Fibroblast of lung (primary cell): ENCODE measurements around the gene DOK3. TPM values are rescaled to one million over a fixed set of nuclear protein-coding genes. Genes with fewer than 3 reads are reported as not detected.

Experiments
- DNase-seq, 2 donors: peaks; one replicate each; pipeline versions ENCODE4 v3.0.0 to v3.0.0-alpha.2; 2010; ENCODE audit warnings: low read depth in 2 of 2
- H2AFZ ChIP-seq: 2 replicates; pipeline ENCODE4 v1.5.1; 2012; ENCODE audit warnings: low read length, control low read depth, inconsistent platforms
- H3K27ac ChIP-seq: 2 replicates; pipeline ENCODE4 v1.5.1; 2011; ENCODE audit warnings: low read length, control low read depth; ENCODE audit not compliant: insufficient read depth
- H3K27me3 ChIP-seq: 2 replicates; pipeline ENCODE4 v1.5.1; 2011; ENCODE audit warnings: mild to moderate bottlenecking, low read length; ENCODE audit not compliant: control insufficient read depth, insufficient read depth
- H3K36me3 ChIP-seq: 2 replicates; pipeline ENCODE4 v1.5.1; 2011; ENCODE audit warnings: low read length; ENCODE audit not compliant: control insufficient read depth, insufficient read depth
- H3K4me1 ChIP-seq: 2 replicates; pipeline ENCODE4 v1.5.1; 2011; ENCODE audit warnings: low read length; ENCODE audit not compliant: control insufficient read depth, insufficient read depth; ENCODE audit errors: extremely low read depth
- H3K4me2 ChIP-seq: 2 replicates; pipeline ENCODE4 v1.5.1; 2011; ENCODE audit warnings: low read length, control low read depth; ENCODE audit not compliant: insufficient read depth; ENCODE audit errors: extremely low read depth
- H3K4me3 ChIP-seq, 4 experiments: fragments of 200-600 bp in 1 of 4; sonication (generic) in 1 of 4; replicated peaks in 1 of 4; 2 replicates each; pipeline ENCODE4 v1.5.1; 2011 to 2016; ENCODE audit warnings: low read length in 4 of 4, low read depth in 3 of 4, mild to moderate bottlenecking in 3 of 4, control low read depth in 2 of 4, inconsistent platforms in 1 of 4, mixed read lengths in 1 of 4; ENCODE audit not compliant: insufficient read depth in 1 of 4; ENCODE audit errors: control extremely low read depth in 1 of 4
- H3K79me2 ChIP-seq: 2 replicates; pipeline ENCODE4 v1.5.1; 2012; ENCODE audit warnings: mild to moderate bottlenecking, low read length, inconsistent platforms; ENCODE audit not compliant: control insufficient read depth, insufficient read depth
- H3K9ac ChIP-seq: 2 replicates; pipeline ENCODE4 v1.5.1; 2011; ENCODE audit warnings: mild to moderate bottlenecking, low read length, control low read depth; ENCODE audit not compliant: insufficient read depth
- H3K9me3 ChIP-seq: 2 replicates; pipeline ENCODE4 v1.5.1; 2012; ENCODE audit warnings: low read depth, low read length; ENCODE audit not compliant: control insufficient read depth, insufficient read depth
- H4K20me1 ChIP-seq: 2 replicates; pipeline ENCODE4 v1.5.1; 2011; ENCODE audit warnings: low read length; ENCODE audit not compliant: control insufficient read depth, insufficient read depth; ENCODE audit errors: extremely low read depth
- EZH2 ChIP-seq: IDR thresholded peaks from 2 replicates; pipeline ENCODE4 v1.5.1; 2012; ENCODE audit warnings: low read length, control low read depth, mild to moderate bottlenecking; ENCODE audit errors: missing control alignments
- polyA plus RNA-seq, 2 donors: library from polyadenylated mRNA; depleted of rRNA in 1 of 2; stranded (reverse) in 1 of 2; unstranded in 1 of 2; fragments of >200 nt; gene quantifications; 2 replicates each; pipeline ENCODE4 v1.2.1, GENCODE V29; 2011 to 2012; ENCODE audit warnings: missing spikeins in 1 of 2
- total RNA-seq: library from RNA; depleted of rRNA; stranded (reverse); fragments of >200 nt; gene quantifications from 2 replicates; pipeline ENCODE4 v1.2.1, GENCODE V29; 2014
- TF ChIP-seq, protein P1 (sequence below), 2 donors: IDR thresholded peaks in 1 of 2; conservative IDR thresholded peaks in 1 of 2; 1 replicate in 1 of 2; 2 replicates in 1 of 2; pipeline ENCODE4 v1.5.1; 2011 to 2012; ENCODE audit warnings: low read length in 2 of 2, control low read depth in 1 of 2, inconsistent platforms in 1 of 2, low read depth in 1 of 2, mild to moderate bottlenecking in 1 of 2

DOK3 gene
- total and polyA plus RNA-seq, 2 donors (not counting 1 experiment from before 2014, with no cell fraction given): 0.99 to 1.5 TPM

DNA sequence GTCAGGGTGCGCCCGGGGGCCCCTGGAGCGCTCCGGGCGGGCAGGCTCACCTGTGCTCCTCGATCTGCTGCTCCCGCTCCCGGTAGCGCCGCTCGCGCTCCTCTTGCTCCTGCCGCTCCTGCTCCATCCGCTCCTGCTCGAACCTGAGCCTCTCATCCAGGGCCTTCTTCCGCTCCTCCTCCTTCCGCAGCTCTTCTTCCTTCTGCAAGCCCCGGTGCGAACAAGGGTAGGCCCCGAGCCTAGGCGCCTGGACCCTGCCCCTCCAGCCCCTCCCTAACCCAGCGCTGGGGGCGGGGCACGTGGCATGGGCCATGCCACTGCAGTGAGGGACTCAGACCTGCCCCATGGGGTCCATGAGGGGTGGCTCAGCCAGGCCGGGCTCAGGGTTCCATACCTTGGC is 42.8 kb downstream of the DOK3 start:
- peaks cover 38% of the 10 kb centered on the region for H3K36me3 ChIP-seq
- no peaks in the 10 kb centered on the region for H3K9me3 ChIP-seq
- peaks cover 34% of the 10 kb centered on the region for H3K79me2 ChIP-seq
- TF ChIP-seq, protein P1, sequence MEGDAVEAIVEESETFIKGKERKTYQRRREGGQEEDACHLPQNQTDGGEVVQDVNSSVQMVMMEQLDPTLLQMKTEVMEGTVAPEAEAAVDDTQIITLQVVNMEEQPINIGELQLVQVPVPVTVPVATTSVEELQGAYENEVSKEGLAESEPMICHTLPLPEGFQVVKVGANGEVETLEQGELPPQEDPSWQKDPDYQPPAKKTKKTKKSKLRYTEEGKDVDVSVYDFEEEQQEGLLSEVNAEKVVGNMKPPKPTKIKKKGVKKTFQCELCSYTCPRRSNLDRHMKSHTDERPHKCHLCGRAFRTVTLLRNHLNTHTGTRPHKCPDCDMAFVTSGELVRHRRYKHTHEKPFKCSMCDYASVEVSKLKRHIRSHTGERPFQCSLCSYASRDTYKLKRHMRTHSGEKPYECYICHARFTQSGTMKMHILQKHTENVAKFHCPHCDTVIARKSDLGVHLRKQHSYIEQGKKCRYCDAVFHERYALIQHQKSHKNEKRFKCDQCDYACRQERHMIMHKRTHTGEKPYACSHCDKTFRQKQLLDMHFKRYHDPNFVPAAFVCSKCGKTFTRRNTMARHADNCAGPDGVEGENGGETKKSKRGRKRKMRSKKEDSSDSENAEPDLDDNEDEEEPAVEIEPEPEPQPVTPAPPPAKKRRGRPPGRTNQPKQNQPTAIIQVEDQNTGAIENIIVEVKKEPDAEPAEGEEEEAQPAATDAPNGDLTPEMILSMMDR (conservative IDR thresholded peaks at IDR 0.05 in 1 of 2, IDR thresholded peaks at IDR 0.05 in 1 of 2; ENCODE audit: low read depth in 1 of 2, low read length in 2 of 2): no peak
- no peak for TF ChIP-seq EZH2
- no peak overlapping the region for H2AFZ ChIP-seq
- no peaks in the 10 kb centered on the region for H4K20me1 ChIP-seq
- DNase-seq: no peak
- H3K27me3 ChIP-seq: no peaks in the 10 kb centered on the region
- H3K4me3 ChIP-seq: no peak overlapping the region
- H3K4me2 ChIP-seq: no peak overlapping the region
- no peak overlapping the region for H3K9ac ChIP-seq
- no peak overlapping the region for H3K27ac ChIP-seq
- H3K4me1 ChIP-seq: peaks cover 28% of the 10 kb centered on the region

DNA sequence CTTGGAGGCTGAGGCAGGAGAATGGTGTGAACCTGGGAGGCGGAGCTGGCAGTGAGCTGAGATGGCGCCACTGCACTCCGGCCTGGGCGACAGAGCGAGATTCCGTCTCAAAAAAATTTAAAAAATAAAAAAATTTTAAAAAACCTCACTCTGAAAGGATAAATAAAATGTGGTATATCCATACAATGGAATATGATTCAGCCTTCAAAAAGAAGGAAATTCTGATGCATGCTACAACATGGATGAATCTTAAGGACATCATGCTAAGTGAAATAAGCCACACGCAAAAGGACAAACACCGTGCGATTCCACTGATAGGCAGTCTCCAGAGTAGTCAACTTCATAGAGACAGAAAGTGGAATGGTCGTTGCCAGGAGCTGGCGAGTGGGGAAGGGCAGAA is 44.6 kb downstream of the DOK3 start:
- peaks cover 11% of the 10 kb centered on the region for H3K4me1 ChIP-seq
- no peaks in the 10 kb centered on the region for H3K27me3 ChIP-seq
- TF ChIP-seq, protein P1 (conservative IDR thresholded peaks at IDR 0.05 in 1 of 2, IDR thresholded peaks at IDR 0.05 in 1 of 2; ENCODE audit: low read depth in 1 of 2, low read length in 2 of 2): no peak
- TF ChIP-seq EZH2: no peak
- H3K36me3 ChIP-seq: peaks cover 36% of the 10 kb centered on the region
- H3K79me2 ChIP-seq: peaks cover 15% of the 10 kb centered on the region
- no peak overlapping the region for H3K27ac ChIP-seq
- no peak overlapping the region for H3K4me3 ChIP-seq
- H4K20me1 ChIP-seq: no peaks in the 10 kb centered on the region
- no peak overlapping the region for H2AFZ ChIP-seq
- H3K9me3 ChIP-seq: no peaks in the 10 kb centered on the region
- DNase-seq: no peak
- no peak overlapping the region for H3K4me2 ChIP-seq
- H3K9ac ChIP-seq: no peak overlapping the region

DNA sequence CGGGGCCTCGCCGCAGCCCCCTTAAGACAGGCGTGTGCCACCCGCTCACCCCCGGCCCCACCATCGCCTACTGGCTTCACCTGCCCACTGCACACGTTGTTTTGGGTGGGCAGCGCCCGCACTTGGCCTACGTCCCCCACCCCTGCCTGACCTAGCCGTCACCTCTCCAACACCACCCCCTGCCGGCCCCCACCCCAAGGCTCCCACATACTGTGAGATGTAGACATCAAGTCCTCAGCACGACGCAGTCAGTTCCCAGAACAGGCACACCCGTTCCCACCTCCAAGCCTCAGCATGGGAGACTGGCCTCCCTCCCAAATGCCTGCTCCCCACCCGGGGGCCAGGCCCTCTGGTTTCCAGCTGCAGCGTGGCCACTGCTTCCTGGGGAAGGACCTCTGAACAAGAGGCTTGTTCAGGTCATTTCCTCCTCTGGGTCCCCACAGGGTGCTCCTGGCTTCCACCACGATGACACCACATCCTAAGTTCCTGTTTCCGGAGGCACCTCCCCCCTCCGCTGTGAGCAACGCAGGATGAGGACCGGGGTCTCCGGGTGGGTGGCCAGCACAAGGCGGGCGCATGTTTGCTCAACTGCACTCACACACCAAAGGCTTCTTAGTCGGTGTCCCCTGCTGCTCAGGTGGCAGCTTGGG is 47.5 kb downstream of the DOK3 start:
- Histone ChIP-seq H3K27me3 (no peaks in the 10 kb centered on the region), H3K27ac (no peak overlapping the region), H3K9me3 (no peaks in the 10 kb centered on the region), H2AFZ (no peak overlapping the region), H3K9ac (no peak overlapping the region), H4K20me1 (no peaks in the 10 kb centered on the region), H3K4me2 (no peak overlapping the region), H3K4me1 (peaks cover 2% of the 10 kb centered on the region), H3K4me3 (no peak overlapping the region), H3K79me2 (no peaks in the 10 kb centered on the region), H3K36me3 (peaks cover 43% of the 10 kb centered on the region)
- no peak for DNase-seq
- TF ChIP-seq, protein P1 (conservative IDR thresholded peaks at IDR 0.05 in 1 of 2, IDR thresholded peaks at IDR 0.05 in 1 of 2; ENCODE audit: low read depth in 1 of 2, low read length in 2 of 2): no peak
- TF ChIP-seq EZH2: no peak
